OCI-M1 (cell line): Measurements from ENCODE around the gene RAB3C.

Experiments
- DNase-seq: peaks from one replicate; lab custom pipeline; 2025; lab: John Stamatoyannopoulos, UW

Gene RAB3C

GRCh38 chr5:58731641-58732040 lies 148.8 kb downstream of the RAB3C start:
- DNase-seq = peak; percentile 30

GRCh38 chr5:58735637-58736036 lies 152.8 kb downstream of the RAB3C start:
- no peak for DNase-seq

- no peak for DNase-seq
Observed at GRCh38 chr5:58736214-58736613, 153.3 kb downstream of the RAB3C start.

- peak; percentile 75 for DNase-seq
Observed at GRCh38 chr5:58737671-58738070, 154.8 kb downstream of the RAB3C start.

DNA sequence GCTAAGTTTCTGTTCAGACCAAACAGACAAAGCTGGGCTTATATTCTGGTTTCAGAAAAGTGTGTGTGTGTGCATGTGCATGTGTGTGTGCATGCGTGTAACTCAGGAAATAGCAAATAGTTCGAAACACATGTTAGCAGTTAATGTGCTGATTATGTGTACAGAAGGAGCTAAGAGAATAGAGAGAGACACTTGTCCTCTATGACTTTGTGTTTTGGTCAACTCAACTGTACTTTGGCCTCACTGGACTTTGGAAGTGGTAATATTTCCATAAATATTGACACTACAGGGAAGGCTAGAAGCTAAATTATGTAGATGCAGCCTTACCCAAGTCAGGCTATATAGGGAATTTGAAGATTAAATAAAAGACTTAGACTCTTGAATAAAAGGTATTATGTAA lies 155.5 kb downstream of the RAB3C start:
- peak; percentile 45 for DNase-seq

GRCh38 chr5:58739051-58739450 lies 156.2 kb downstream of the RAB3C start:
- DNase-seq = no peak

DNA sequence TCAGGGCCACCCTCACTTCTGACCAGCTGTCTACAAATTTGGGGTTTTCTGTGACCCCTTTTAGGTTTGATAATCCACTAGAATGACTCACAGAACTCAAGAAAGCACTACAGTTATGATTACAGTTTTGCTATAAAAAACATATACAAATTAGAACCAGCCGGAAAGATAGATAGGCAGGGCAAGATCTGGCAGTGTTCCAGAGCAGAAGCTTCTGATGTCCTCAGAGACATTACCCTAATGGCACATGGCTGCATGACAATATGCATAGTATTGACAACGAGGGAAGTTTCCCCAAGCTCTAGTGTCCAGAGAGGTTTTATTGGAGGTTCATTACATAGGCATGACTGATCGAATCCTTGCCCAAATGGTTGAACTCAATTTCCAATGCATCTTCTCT lies 158.1 kb downstream of the RAB3C start:
- DNase-seq = no peak

DNA sequence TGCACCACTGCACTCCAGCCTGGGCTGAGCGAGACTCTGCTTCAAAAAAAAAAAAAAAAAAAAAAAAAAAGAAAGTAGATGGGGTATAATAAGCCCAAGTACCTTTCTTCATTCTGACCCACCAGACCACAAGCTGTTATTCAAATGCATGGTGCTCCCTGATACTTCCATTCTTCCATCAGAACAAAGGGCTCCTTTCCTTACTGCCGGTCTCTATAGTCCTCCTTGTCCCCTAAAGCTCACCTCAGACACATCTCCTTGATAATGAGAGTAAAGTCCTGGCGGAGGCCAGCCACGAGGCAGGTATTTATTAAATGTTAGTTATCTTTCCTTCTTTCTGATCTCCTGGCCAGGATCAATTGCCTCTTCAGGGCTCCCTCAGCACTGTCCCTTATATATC lies 162.5 kb downstream of the RAB3C start:
- DNase-seq = no peak

GRCh38 chr5:58746321-58746720 lies 163.4 kb downstream of the RAB3C start:
- DNase-seq = no peak

DNA sequence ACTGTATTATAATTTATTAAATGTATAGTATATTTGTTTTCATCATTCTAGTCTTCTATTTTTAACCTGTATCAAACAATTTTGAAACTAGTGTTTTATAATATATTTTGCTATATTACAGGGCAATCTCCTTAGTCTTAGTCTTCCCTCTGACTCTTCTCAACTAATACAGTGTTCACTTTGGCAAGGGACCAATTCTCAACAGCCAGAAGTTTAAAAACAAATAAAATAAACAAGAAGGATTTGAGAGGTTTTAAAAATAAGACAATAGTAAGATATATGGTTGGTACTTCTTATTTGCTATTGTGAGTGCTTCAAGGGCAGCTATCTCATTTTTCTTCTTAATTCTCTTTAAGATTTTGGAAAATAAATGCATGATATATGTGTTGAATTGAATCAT lies 167.2 kb downstream of the RAB3C start:
- no peak for DNase-seq

DNA sequence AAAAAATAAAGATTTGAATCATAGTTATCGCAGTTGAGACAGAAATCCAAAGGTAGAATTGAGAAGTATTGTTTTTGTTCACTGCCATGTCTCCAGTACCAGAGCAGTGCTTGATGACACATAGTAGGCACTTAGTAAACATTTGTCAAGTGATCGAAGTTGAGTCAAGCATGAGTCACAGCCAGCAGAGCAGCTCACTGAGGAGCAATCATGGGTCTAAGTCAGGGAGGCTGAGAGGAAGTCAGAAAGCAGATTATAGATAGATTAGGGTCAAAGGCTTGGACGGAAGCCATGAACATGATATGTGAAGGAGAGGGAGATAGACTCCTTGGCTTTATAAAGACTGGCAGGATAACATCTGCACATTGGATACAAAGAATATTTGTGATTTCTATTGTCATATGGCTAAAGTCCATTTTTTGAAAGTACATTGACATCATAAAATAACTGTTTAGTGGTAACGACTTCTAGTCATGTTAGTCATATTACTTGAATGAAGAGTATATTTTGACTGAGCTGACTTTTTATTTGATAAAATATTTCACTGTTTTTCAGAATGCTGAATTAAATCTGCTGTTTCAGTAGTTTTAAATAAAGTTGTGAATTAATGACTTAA lies 168.5 kb downstream of the RAB3C start:
- peak; percentile 84 for DNase-seq

DNA sequence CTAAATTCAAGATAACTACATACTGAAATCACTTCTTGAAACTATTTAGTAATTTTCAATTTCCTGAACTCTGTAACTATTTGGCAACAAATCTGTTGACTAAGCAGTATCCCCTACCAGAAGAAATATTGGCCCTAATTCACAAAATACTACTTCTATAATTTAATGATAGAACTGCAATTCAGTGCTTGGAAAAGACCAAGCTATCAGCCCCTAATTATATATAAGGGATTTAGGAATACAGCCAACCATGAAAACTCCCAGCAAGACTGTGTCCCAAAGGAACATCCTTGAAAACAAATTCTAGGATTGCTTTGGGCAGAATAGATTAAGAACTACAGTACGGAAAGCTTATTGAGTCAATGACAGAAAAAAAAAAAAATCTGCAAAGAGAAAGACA lies 169.2 kb downstream of the RAB3C start:
- no peak for DNase-seq

GRCh38 chr5:58753446-58753845 lies 170.6 kb downstream of the RAB3C start:
- DNase-seq = no peak

GRCh38 chr5:58754250-58754649 lies 171.4 kb downstream of the RAB3C start:
- no peak for DNase-seq

DNA sequence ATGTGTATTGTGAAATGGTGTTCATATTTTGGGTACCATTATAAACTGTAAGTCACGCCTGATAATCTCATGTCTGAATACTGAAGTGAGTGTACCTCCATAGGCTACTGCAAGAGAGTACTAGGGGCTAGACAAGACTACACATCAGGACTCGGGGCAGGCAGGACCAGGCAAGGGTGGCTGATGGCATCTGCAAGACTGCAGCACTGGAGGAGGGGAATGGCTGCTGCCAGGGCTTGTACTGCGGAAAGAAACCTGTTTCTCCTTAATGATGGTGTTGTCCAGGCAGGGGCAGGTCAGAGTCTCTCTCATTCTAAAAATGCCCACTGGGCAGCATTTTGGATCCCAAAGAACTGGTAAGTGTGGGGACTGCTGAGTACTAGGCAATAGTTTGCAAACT lies 172.5 kb downstream of the RAB3C start:
- DNase-seq = no peak

- DNase-seq = peak; percentile 79
Observed at GRCh38 chr5:58759745-58760144, 176.9 kb downstream of the RAB3C start.

DNA sequence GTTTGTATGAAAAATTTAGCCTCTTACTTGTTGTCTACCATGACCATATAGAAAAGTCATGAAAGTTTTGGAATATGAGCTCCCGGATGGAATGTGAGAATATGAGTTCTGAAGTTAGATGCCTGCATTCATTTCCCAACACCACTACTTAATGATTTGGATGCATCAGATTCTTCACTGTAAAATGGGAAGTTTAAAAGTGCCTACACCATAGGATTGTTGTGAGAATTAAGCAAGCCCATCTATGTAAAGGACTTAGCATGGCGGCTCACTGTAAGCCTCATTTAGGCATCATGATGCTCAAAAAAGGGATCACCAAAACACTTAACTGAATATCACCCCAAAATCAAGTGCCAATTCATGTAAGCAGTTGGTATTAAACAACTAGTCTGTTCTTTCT lies 177.3 kb downstream of the RAB3C start:
- DNase-seq = no peak

- DNase-seq = no peak
Observed at GRCh38 chr5:58761407-58761806, 178.5 kb downstream of the RAB3C start.

GRCh38 chr5:58763390-58763789 lies 180.5 kb downstream of the RAB3C start:
- DNase-seq = no peak

- DNase-seq = no peak
Observed at GRCh38 chr5:58764199-58764598, 181.3 kb downstream of the RAB3C start.

GRCh38 chr5:58765058-58765457 lies 182.2 kb downstream of the RAB3C start:
- DNase-seq = no peak

GRCh38 chr5:58767104-58767503 lies 184.2 kb downstream of the RAB3C start:
- DNase-seq = no peak

- DNase-seq = peak; percentile 29
Observed at GRCh38 chr5:58770136-58770535, 187.3 kb downstream of the RAB3C start.

DNA sequence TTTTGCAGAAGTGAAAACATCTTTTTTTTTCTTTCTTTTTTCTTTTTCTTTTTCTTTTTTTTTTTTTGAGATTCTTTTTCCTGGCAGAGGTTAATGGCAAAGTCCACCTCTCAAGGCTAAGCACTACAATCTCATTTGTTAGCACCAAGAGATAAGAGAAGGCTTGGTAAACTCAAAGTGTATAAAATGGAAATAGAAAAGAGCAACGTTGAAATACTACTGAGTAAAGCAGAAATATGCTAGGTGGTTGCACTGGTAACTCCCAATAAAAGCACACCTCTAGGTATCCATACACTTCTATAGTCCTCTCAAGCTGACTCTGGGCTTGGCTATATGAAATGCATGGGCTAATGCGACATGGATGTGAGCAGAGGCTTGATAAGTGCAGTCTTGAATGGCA lies 188.9 kb downstream of the RAB3C start:
- no peak for DNase-seq
